GM12878 (cell line): ENCODE results near the gene MOB2. TPM values are rescaled to one million over a fixed set of nuclear protein-coding genes. Genes with fewer than 3 reads are reported as not detected.

ENCODE experiments used
- ATAC-seq: fragments of 200-7000 bp; cut with Tn5 transposase; 3 replicates; pipeline ENCODE4 v1.9.1; 2020; ENCODE audit warnings: mild to moderate bottlenecking, moderate library complexity
- BruUV-seq: library from RNA; stranded (reverse); fragments of 400-500 nt; replicated peaks from 2 replicates; lab custom pipeline; 2021; lab: Mats Ljungman, UMichigan
- CTCF ChIA-PET: fragments of 300-600 bp; sonication (Branson Sonifier 250); formaldehyde crosslinking; extraction: SDS; loops from one replicate; lab custom pipeline; 2021; ENCODE audit warnings: inconsistent platforms; lab: Yijun Ruan, JAX
- POLR2A ChIA-PET: fragments of 350-600 bp; formaldehyde crosslinking; extraction: SDS; loops from one replicate; lab custom pipeline; 2021; ENCODE audit warnings: inconsistent platforms; lab: Charles Lee
- RAD21 ChIA-PET: fragments of 300-600 bp; sonication (Branson Sonifier 250); formaldehyde crosslinking; loops from one replicate; lab custom pipeline; 2023; ENCODE audit warnings: antibody characterized with exemption; ENCODE audit not compliant: unreplicated experiment; lab: Charles Lee
- SMC1A ChIA-PET: fragments of 300-600 bp; sonication (Branson Sonifier 250); formaldehyde crosslinking; loops from one replicate; lab custom pipeline; 2023; ENCODE audit not compliant: unreplicated experiment, uncharacterized antibody; lab: Charles Lee
- DNase-seq: peaks from one replicate; pipeline ENCODE4 v3.0.0-alpha.2; 2011; ENCODE audit warnings: low read depth, low spot score
- FAIRE-seq: peaks from 3 replicates; lab custom pipeline; 2011; peaks lifted over from hg19 to GRCh38; lab: Jason Lieb, UNC
- H2AFZ ChIP-seq: 2 replicates; pipeline ENCODE4 v1.6.0; 2011; ENCODE audit warnings: low read depth, low read length, control low read depth; ENCODE audit not compliant: control insufficient read depth
- H3K27ac ChIP-seq: 2 replicates; pipeline ENCODE4 v1.5.1; 2011; ENCODE audit warnings: control low read depth; ENCODE audit not compliant: control insufficient read depth, insufficient read depth
- H3K27me3 ChIP-seq, 2 experiments: replicated peaks in 1 of 2; 2 replicates each; pipeline versions ENCODE4 v1.6.0 to v1.6.1; 2011; ENCODE audit warnings: low read length in 1 of 2; ENCODE audit not compliant: control insufficient read depth in 2 of 2, insufficient read depth in 2 of 2
- H3K36me3 ChIP-seq, 2 experiments: 2 replicates each; pipeline ENCODE4 v1.5.1; 2011; ENCODE audit warnings: low read length in 1 of 2; ENCODE audit not compliant: control insufficient read depth in 2 of 2, insufficient read depth in 2 of 2
- H3K4me1 ChIP-seq: 2 replicates; pipeline ENCODE4 v1.6.1; 2011; ENCODE audit warnings: mild to moderate bottlenecking, low read length, moderate library complexity, mixed read lengths; ENCODE audit not compliant: control insufficient read depth, insufficient read depth
- H3K4me2 ChIP-seq: 2 replicates; pipeline ENCODE4 v1.6.0; 2011; ENCODE audit warnings: control low read depth; ENCODE audit not compliant: control insufficient read depth, insufficient read depth
- H3K4me3 ChIP-seq: fragments of 200-600 bp; sonication (generic); 2 replicates; pipeline ENCODE4 v1.5.1; 2016
- H3K79me2 ChIP-seq: 2 replicates; pipeline ENCODE4 v1.6.0; 2011; ENCODE audit warnings: low read length; ENCODE audit not compliant: control insufficient read depth, insufficient read depth
- H3K9ac ChIP-seq: 2 replicates; pipeline ENCODE4 v1.8.0; 2011; ENCODE audit warnings: low read length, control low read depth, mixed read lengths; ENCODE audit not compliant: control insufficient read depth, insufficient read depth
- H3K9me3 ChIP-seq: replicated peaks from 3 replicates; pipeline ENCODE4 v1.5.1; 2011; ENCODE audit warnings: mild to moderate bottlenecking, low read length; ENCODE audit not compliant: control insufficient read depth, insufficient read depth
- H4K20me1 ChIP-seq: 2 replicates; pipeline ENCODE4 v1.6.0; 2011; ENCODE audit not compliant: control insufficient read depth, insufficient read depth
- CHD2 ChIP-seq: IDR thresholded peaks from 2 replicates; pipeline ENCODE4 v1.6.1; 2011; ENCODE audit warnings: low read depth, low read length, improper control_type of control experiment, borderline replicate concordance
- CREB1 ChIP-seq: IDR thresholded peaks from 2 replicates; pipeline ENCODE4 v1.6.1; 2012; ENCODE audit warnings: low read depth, mild to moderate bottlenecking, inconsistent platforms
- EGR1 ChIP-seq, 2 experiments: IDR thresholded peaks; 1 replicate in 1 of 2; 2 replicates in 1 of 2; pipeline ENCODE4 v1.6.1; 2011 to 2012; ENCODE audit warnings: low read depth in 2 of 2, low read length in 2 of 2, borderline replicate concordance in 1 of 2, mild to moderate bottlenecking in 1 of 2, moderate library complexity in 1 of 2
- EP300 ChIP-seq, 2 experiments: fragments of 150-350 bp in 1 of 2; IDR thresholded peaks; 2 replicates each; pipeline ENCODE4 v1.6.1; 2011 to 2012; ENCODE audit warnings: low read depth in 2 of 2, low read length in 2 of 2, borderline replicate concordance in 1 of 2, improper control_type of control experiment in 1 of 2, inconsistent platforms in 1 of 2; ENCODE audit not compliant: control insufficient read depth in 1 of 2
- HDGF ChIP-seq: fragments of 450-650 bp; IDR thresholded peaks from 2 replicates; pipeline ENCODE4 v1.6.1; 2016; ENCODE audit warnings: antibody characterized with exemption
- IRF5 ChIP-seq: fragments of 450-650 bp; IDR thresholded peaks from 2 replicates; pipeline ENCODE4 v1.6.1; 2017; ENCODE audit warnings: borderline replicate concordance
- KAT2A ChIP-seq: conservative IDR thresholded peaks from 2 replicates; pipeline ENCODE4 v1.6.1; 2011; ENCODE audit warnings: low read depth, low read length; ENCODE audit not compliant: control insufficient read depth
- LARP7 ChIP-seq: fragments of 450-650 bp; IDR thresholded peaks from 2 replicates; pipeline ENCODE4 v1.6.1; 2017; ENCODE audit warnings: mild to moderate bottlenecking
- MEF2A ChIP-seq: IDR thresholded peaks from 2 replicates; pipeline ENCODE4 v1.6.1; 2011; ENCODE audit warnings: low read depth, mild to moderate bottlenecking, low read length, moderate library complexity; ENCODE audit not compliant: insufficient read depth
- NR2C1 ChIP-seq: fragments of 450-650 bp; IDR thresholded peaks from 2 replicates; pipeline ENCODE4 v1.6.1; 2017; ENCODE audit warnings: antibody characterized with exemption, mild to moderate bottlenecking, moderate library complexity
- NR2C2 ChIP-seq: IDR thresholded peaks from 2 replicates; pipeline ENCODE4 v1.6.1; 2011; ENCODE audit warnings: borderline replicate concordance, low read depth; ENCODE audit not compliant: control insufficient read depth, insufficient read length
- PKNOX1 ChIP-seq: fragments of 450-650 bp; IDR thresholded peaks from 2 replicates; pipeline ENCODE4 v1.6.1; 2016; ENCODE audit warnings: mild to moderate bottlenecking
- RUNX3 ChIP-seq: IDR thresholded peaks from 2 replicates; pipeline ENCODE4 v1.6.1; 2012; ENCODE audit warnings: low read length, inconsistent platforms
- SMARCA5 ChIP-seq: fragments of 450-650 bp; IDR thresholded peaks from 2 replicates; pipeline ENCODE4 v1.6.1; 2017; ENCODE audit warnings: mild to moderate bottlenecking
- SP1 ChIP-seq: IDR thresholded peaks from one replicate; pipeline ENCODE4 v1.6.1; 2011; ENCODE audit warnings: low read depth, low read length
- TARDBP ChIP-seq: IDR thresholded peaks from 2 replicates; pipeline ENCODE4 v1.6.1; 2016; ENCODE audit warnings: borderline replicate concordance
- TCF3 ChIP-seq: IDR thresholded peaks from 2 replicates; pipeline ENCODE4 v1.6.1; 2012; ENCODE audit warnings: low read depth, mild to moderate bottlenecking, low read length, borderline replicate concordance; ENCODE audit not compliant: insufficient read depth
- USF1 ChIP-seq: IDR thresholded peaks from 2 replicates; pipeline ENCODE4 v1.6.1; 2011; ENCODE audit warnings: borderline replicate concordance, low read depth, mild to moderate bottlenecking, moderate library complexity, mixed read lengths, low read length; ENCODE audit not compliant: insufficient read depth; ENCODE audit errors: extremely low read length
- WGBS: methylation state at CpG from one replicate; pipeline ENCODE4 v1.1.6; 2016; ENCODE audit warnings: low lambda C conversion rate; ENCODE audit not compliant: insufficient replicate concordance, insufficient coverage; ENCODE audit errors: missing lambda C conversion rate; 5-methylcytosine and 5-hydroxymethylcytosine counted together
- in situ Hi-C: fragments of 300-500 bp; cut with MboI; formaldehyde crosslinking; loops from 9 replicates; pipeline ENCODE4 v1.14.3; 2018; ENCODE audit warnings: mixed read lengths
- intact Hi-C: fragments of 100-400 bp; cut with micrococcal nuclease; formaldehyde crosslinking; loops from one replicate; pipeline ENCODE4 v1.14.2; 2022; ENCODE audit not compliant: unreplicated experiment
- polyA plus RNA-seq, 11 experiments: library from polyadenylated mRNA; depleted of rRNA in 4 of 11; unstranded in 6 of 11; stranded (reverse) in 5 of 11; fragments of >200 nt; fragmentation: Nextera tagmentation in 4 of 11; fragmentation: Illumina TruSeq in 1 of 11; extraction: Ambion mirVana in 4 of 11; extraction: Trizol in 1 of 11; gene quantifications; 1 replicate in 1 of 11; 2 replicates in 10 of 11; pipeline versions ENCODE4 v1.2.1 to v1.2.3, GENCODE V29; 2011 to 2016; ENCODE audit warnings: inconsistent platforms in 2 of 11, missing spikeins in 2 of 11, low read depth in 1 of 11
- total RNA-seq, 4 experiments: library from RNA; depleted of rRNA in 3 of 4; stranded (reverse); fragments of >200 nt in 3 of 4; fragmentation: Illumina TruSeq in 1 of 4; extraction: Trizol in 1 of 4; gene quantifications; 2 replicates each; pipeline versions ENCODE4 v1.2.1 to v1.2.3, GENCODE V29; 2013 to 2021

The MOB2 gene
- total and polyA plus RNA-seq, 10 of the 15 experiments (the other 5 are each of a cell fraction or from before 2014, with no cell fraction given) = 0.10 to 34.6 (median 15.5) TPM

GRCh38 chr11:1509626-1510255, 23.2 kb upstream of the MOB2 start:
- BruUV-seq = no TSS peak
- Histone ChIP-seq H3K27ac (no peak overlapping the region), H3K9ac (no peak overlapping the region), H3K9me3 (no peaks in the 10 kb centered on the region), H3K4me1 (no peaks in the 10 kb centered on the region), H2AFZ (no peak overlapping the region), H3K79me2 (no peaks in the 10 kb centered on the region; the same call in 1 of the 2 replicates), H3K27me3 (no peaks in the 10 kb centered on the region), H3K36me3 (no peaks in the 10 kb centered on the region), H4K20me1 (0 out of 2 replicates have a peak, but pooled peaks cover 3% of the 10 kb centered on the region), H3K4me2 (no peak overlapping the region), H3K4me3 (no peak overlapping the region)
- FAIRE-seq (no peak), DNase-seq (no peak), ATAC-seq (no peak)
- intact Hi-C loops (no loop called here), in situ Hi-C loops (no loop called here)
- CTCF ChIA-PET = no interaction called here
- SMC1A ChIA-PET = no interaction called here
- TF ChIP-seq SMARCA5 (no peak), TARDBP (no peak), NR2C2 (no peak), RUNX3 (no peak), CREB1 (no peak), SP1 (no peak), KAT2A (no peak), EP300 (IDR thresholded peaks at IDR 0.05; ENCODE audit: borderline replicate concordance in 1 of 2, control insufficient read depth in 1 of 2, low read depth in 2 of 2, low read length in 2 of 2) (no peak), TCF3 (no peak), NR2C1 (no peak), EGR1 (IDR thresholded peaks at IDR 0.05; ENCODE audit: borderline replicate concordance in 1 of 2, low read depth in 2 of 2, low read length in 2 of 2) (no peak), PKNOX1 (no peak), IRF5 (no peak), CHD2 (no peak), MEF2A (no peak), HDGF (no peak), USF1 (no peak), LARP7 (no peak)
- 82% methylated on average over 13 of the region's 20 CpGs for WGBS
- POLR2A ChIA-PET = no interaction called here
- RAD21 ChIA-PET = no interaction called here
